IMR-90 (cell line): Measurements from ENCODE around the gene ZBTB32.

Source experiments
- CEBPB ChIP-seq: IDR thresholded peaks from 2 replicates; pipeline ENCODE4 v1.6.1; 2012; ENCODE audit warnings: low read depth, low read length, improper control_type of control experiment
- CTCF ChIP-seq: conservative IDR thresholded peaks from 2 replicates; pipeline ENCODE4 v1.5.1; 2012; ENCODE audit warnings: mild to moderate bottlenecking, low read depth, low read length, improper control_type of control experiment
- MAFK ChIP-seq: IDR thresholded peaks from 2 replicates; pipeline ENCODE4 v1.6.1; 2012; ENCODE audit warnings: low read depth, low read length, improper control_type of control experiment
- NFE2L2 ChIP-seq: fragments of 150-350 bp; IDR thresholded peaks from 2 replicates; pipeline ENCODE4 v1.6.1; 2016; ENCODE audit warnings: low read depth, mild to moderate bottlenecking, low read length
- POLR2A ChIP-seq: IDR thresholded peaks from 2 replicates; pipeline ENCODE4 v1.6.1; 2012; ENCODE audit warnings: mild to moderate bottlenecking, low read depth, low read length
- SMC3 ChIP-seq: fragments of 150-350 bp; IDR thresholded peaks from 2 replicates; pipeline ENCODE4 v1.6.1; 2016; ENCODE audit warnings: low read depth, mild to moderate bottlenecking, antibody characterized with exemption, low read length, moderate library complexity

DNA sequence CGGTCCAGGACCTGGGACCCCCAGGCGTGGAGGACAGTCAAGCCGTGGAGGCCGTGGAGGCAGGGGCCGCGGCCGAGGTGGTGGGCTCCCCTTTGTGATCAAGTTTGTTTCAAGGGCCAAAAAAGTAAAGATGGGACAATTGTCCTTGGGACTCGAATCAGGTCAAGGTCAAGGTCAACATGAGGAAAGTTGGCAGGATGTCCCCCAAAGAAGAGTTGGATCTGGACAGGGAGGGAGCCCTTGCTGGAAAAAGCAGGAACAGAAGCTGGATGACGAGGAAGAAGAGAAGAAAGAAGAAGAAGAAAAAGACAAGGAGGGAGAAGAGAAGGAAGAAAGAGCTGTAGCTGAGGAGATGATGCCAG is 15.8 kb downstream of the ZBTB32 start:
- no peak for TF ChIP-seq CTCF
- no peak for TF ChIP-seq CEBPB
- no peak for TF ChIP-seq POLR2A
- TF ChIP-seq NFE2L2: no peak
- no peak for TF ChIP-seq MAFK
- TF ChIP-seq SMC3: no peak
